Measurements from ENCODE around the gene PNMA8B. TPM values are rescaled to one million over a fixed set of nuclear protein-coding genes. Genes with fewer than 3 reads are reported as not detected.

The PNMA8B gene, protein sequence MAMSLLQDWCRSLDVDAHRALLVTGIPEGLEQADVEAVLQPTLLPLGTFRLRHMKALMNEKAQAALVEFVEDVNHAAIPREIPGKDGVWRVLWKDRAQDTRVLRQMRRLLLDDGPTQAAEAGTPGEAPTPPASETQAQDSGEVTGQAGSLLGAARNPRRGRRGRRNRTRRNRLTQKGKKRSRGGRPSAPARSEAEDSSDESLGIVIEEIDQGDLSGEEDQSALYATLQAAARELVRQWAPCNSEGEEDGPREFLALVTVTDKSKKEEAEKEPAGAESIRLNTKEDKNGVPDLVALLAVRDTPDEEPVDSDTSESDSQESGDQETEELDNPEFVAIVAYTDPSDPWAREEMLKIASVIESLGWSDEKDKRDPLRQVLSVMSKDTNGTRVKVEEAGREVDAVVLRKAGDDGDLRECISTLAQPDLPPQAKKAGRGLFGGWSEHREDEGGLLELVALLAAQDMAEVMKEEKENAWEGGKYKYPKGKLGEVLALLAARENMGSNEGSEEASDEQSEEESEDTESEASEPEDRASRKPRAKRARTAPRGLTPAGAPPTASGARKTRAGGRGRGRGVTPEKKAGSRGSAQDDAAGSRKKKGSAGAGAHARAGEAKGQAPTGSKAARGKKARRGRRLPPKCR
- total RNA-seq = 1 to 10 TPM in 1 of 5 donors, under 1 TPM in 4; 0.20 to 1.1 (median 0.44) TPM
- total RNA-seq (2013) = 0.20 TPM
- 0.06 to 2.7 (median 0.51) reads per million in 29 experiments for total RNA-seq

- 3% methylated on average over 29 of the region's 29 CpGs for WGBS (ENCODE audit: insufficient coverage)
- ChIA-PET CTCF (no interaction called here), POLR2A (no interaction called here)
- H3K36me3 ChIP-seq (ENCODE audit: control insufficient read depth in 2 of 2, extremely low read depth in 1 of 2, insufficient read depth in 1 of 2, low read length in 1 of 2) = no peaks in the 10 kb centered on the region
- H3K9me3 ChIP-seq = no peaks in the 10 kb centered on the region
- peaks cover 6 to 65% of the 10 kb centered on the region in 2 experiments for H3K27me3 ChIP-seq (replicated peaks in 1 of 2; ENCODE audit: control insufficient read depth in 2 of 2, extremely low read depth in 1 of 2, insufficient read depth in 2 of 2, low read length in 1 of 2)
- H3K27ac ChIP-seq (ENCODE audit: low read length) = no peak within 1 kb of the TSS
- H3K27ac Mint-ChIP-seq = peak within 1 kb of the TSS in 1 of 2 donors; percentile 31
- peaks cover 16 to 21% (median 21%) of the 10 kb centered on the region in 3 donors for H3K4me1 Mint-ChIP-seq
- DNase-seq = peak in 31 of 35 experiments; percentile 13 to 72 (median 40)
- H3K4me3 ChIP-seq (ENCODE audit: control insufficient read depth in 1 of 2, extremely low read depth in 1 of 2, low read length in 1 of 2) = peak within 1 kb of the TSS in 1 of 2 donors; percentile 26
- no peaks in the 10 kb centered on the region for H3K9me3 Mint-ChIP-seq
- ATAC-seq (replicated peaks in 1 of 4) = peak; percentile 27 to 71 (median 42)
- peaks cover 31 to 48% of the 10 kb centered on the region in 2 donors for H3K27me3 Mint-ChIP-seq
- peaks cover 5 to 39% of the 10 kb centered on the region in 2 experiments for H3K4me1 ChIP-seq (ENCODE audit: control insufficient read depth in 1 of 2, extremely low read depth in 1 of 2, insufficient read depth in 2 of 2, low read length in 2 of 2)
- no peaks in the 10 kb centered on the region for H3K36me3 Mint-ChIP-seq
- peak within 1 kb of the TSS; percentile 64 to 86 (median 79) for H3K4me3 Mint-ChIP-seq
Observed at GRCh38 chr19:46495786-46496099, at the start of gene PNMA8B. PNMA8B (minus strand) TSS chr19:46495867; CDS start chr19:46495465, 402 bp downstream.

- ChIA-PET CTCF (interaction anchor here in 1 of 2 donors (0.6 kb wide), 1 partner anchor 12 kb away, joined by 4 read pairs; no protein-coding TSS in a partner anchor), POLR2A (no interaction called here)
- 100% methylated on average over 2 of the region's 5 CpGs for WGBS (ENCODE audit: insufficient coverage)
- Histone ChIP-seq H3K9me3 (no peaks in the 10 kb centered on the region), H3K4me3 (ENCODE audit: control insufficient read depth in 1 of 2, extremely low read depth in 1 of 2, low read length in 1 of 2) (no peak overlapping the region), H3K27ac (ENCODE audit: low read length) (no peak overlapping the region), H3K36me3 (ENCODE audit: control insufficient read depth in 2 of 2, extremely low read depth in 1 of 2, insufficient read depth in 1 of 2, low read length in 1 of 2) (no peaks in the 10 kb centered on the region), H3K27me3 (replicated peaks in 1 of 2; ENCODE audit: control insufficient read depth in 2 of 2, extremely low read depth in 1 of 2, insufficient read depth in 2 of 2, low read length in 1 of 2) (peaks cover 0 to 6% of the 10 kb centered on the region in 2 experiments), H3K4me1 (ENCODE audit: control insufficient read depth in 1 of 2, extremely low read depth in 1 of 2, insufficient read depth in 2 of 2, low read length in 2 of 2) (peaks cover 0 to 5% of the 10 kb centered on the region in 2 experiments)
- Mint-ChIP-seq H3K36me3 (no peaks in the 10 kb centered on the region), H3K27me3 (no peaks in the 10 kb centered on the region), H3K4me1 (peaks cover 4 to 5% (median 4%) of the 10 kb centered on the region in 3 donors), H3K27ac (no peak overlapping the region), H3K4me3 (no peak overlapping the region), H3K9me3 (peaks cover 0 to 8% (median 0%) of the 10 kb centered on the region in 3 donors)
- no peak for DNase-seq
- no peak for ATAC-seq (replicated peaks in 1 of 4)
Observed at GRCh38 chr19:46544651-46545050, 49.0 kb upstream of the PNMA8B start.

DNA sequence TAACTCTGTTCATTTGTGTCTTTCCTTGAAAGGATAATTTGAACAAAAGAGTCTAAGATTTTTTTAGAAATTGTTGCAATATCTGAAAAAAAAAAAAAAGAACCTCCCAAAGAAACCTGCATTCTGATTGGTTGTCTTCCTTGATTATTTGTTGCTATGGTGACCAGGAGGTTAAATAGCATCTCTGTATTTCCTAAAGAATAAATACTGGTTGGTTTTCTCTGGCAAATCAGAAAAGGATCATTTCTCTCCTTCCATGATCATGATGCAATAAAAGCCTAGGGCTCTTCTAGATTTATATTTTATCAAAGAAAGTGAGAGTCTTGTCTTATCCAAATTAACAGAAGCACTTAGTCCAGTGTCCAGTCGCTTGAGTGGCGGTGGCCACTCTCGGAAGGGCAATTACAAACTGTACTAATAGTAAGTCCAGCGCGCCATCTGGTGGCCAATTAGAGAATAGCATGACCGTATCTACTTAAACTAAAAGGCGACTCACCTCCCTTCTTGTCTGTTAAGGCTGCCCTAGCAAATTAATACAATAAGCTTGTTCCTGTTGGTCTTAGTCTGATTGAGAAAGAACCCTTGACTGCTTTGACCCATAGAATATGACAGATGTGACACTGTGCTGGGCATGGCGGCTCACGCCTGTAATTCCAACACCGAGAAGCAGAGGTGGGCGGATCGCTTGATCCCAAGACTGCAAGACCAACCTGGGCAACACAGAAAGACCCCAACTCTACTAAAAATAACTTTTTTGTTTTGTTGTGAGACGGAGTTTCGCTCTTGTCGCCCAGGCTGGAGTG lies 47.0 kb upstream of the PNMA8B start:
- Histone ChIP-seq H3K4me1 (ENCODE audit: control insufficient read depth in 1 of 2, extremely low read depth in 1 of 2, insufficient read depth in 2 of 2, low read length in 2 of 2) (peaks cover 0 to 5% of the 10 kb centered on the region in 2 experiments), H3K27me3 (replicated peaks in 1 of 2; ENCODE audit: control insufficient read depth in 2 of 2, extremely low read depth in 1 of 2, insufficient read depth in 2 of 2, low read length in 1 of 2) (peaks cover 0 to 3% of the 10 kb centered on the region in 2 experiments), H3K27ac (ENCODE audit: low read length) (no peak overlapping the region), H3K9me3 (no peaks in the 10 kb centered on the region), H3K4me3 (ENCODE audit: control insufficient read depth in 1 of 2, extremely low read depth in 1 of 2, low read length in 1 of 2) (no peak overlapping the region), H3K36me3 (ENCODE audit: control insufficient read depth in 2 of 2, extremely low read depth in 1 of 2, insufficient read depth in 1 of 2, low read length in 1 of 2) (no peaks in the 10 kb centered on the region)
- Mint-ChIP-seq H3K9me3 (no peaks in the 10 kb centered on the region), H3K36me3 (no peaks in the 10 kb centered on the region), H3K27me3 (no peaks in the 10 kb centered on the region), H3K4me3 (no peak overlapping the region), H3K27ac (no peak overlapping the region), H3K4me1 (peaks cover 5 to 7% (median 5%) of the 10 kb centered on the region in 3 donors)
- DNase-seq = peak; percentile 38 to 88 (median 67)
- ChIA-PET POLR2A (interaction anchor here in 1 of 2 donors (0.7 kb wide), 1 partner anchor 13 kb away, joined by 4 read pairs; no protein-coding TSS in a partner anchor), CTCF (interaction anchor here (0.6 to 1.4 kb wide), 13 partner anchors 8 to 198 kb away, joined by 3 to 12 read pairs (median 3); partner anchors contain the start of gene DACT3 (in 1 of the 2))
- 16% methylated on average over 10 of the region's 15 CpGs for WGBS (ENCODE audit: insufficient coverage)
- peak in 3 of 4 experiments; percentile 57 to 68 (median 58) for ATAC-seq (replicated peaks in 1 of 4)

- Mint-ChIP-seq H3K4me1 (peaks cover 4 to 6% (median 5%) of the 10 kb centered on the region in 3 donors), H3K9me3 (no peaks in the 10 kb centered on the region), H3K27ac (no peak overlapping the region), H3K27me3 (peaks cover 0 to 3% of the 10 kb centered on the region in 2 donors), H3K4me3 (no peak overlapping the region), H3K36me3 (no peaks in the 10 kb centered on the region)
- Histone ChIP-seq H3K27ac (ENCODE audit: low read length) (no peak overlapping the region), H3K9me3 (no peaks in the 10 kb centered on the region), H3K36me3 (ENCODE audit: control insufficient read depth in 2 of 2, extremely low read depth in 1 of 2, insufficient read depth in 1 of 2, low read length in 1 of 2) (no peaks in the 10 kb centered on the region), H3K4me1 (ENCODE audit: control insufficient read depth in 1 of 2, extremely low read depth in 1 of 2, insufficient read depth in 2 of 2, low read length in 2 of 2) (no peaks in the 10 kb centered on the region), H3K4me3 (ENCODE audit: control insufficient read depth in 1 of 2, extremely low read depth in 1 of 2, low read length in 1 of 2) (no peak overlapping the region), H3K27me3 (replicated peaks in 1 of 2; ENCODE audit: control insufficient read depth in 2 of 2, extremely low read depth in 1 of 2, insufficient read depth in 2 of 2, low read length in 1 of 2) (peaks cover 0 to 11% of the 10 kb centered on the region in 2 experiments)
- peak in 30 of 35 experiments; percentile 8 to 80 (median 55) for DNase-seq
- ATAC-seq (replicated peaks in 1 of 4) = peak; percentile 72 to 83 (median 76)
- ChIA-PET CTCF (interaction anchor here (0.6 to 2.2 kb wide), 11 partner anchors 8 to 1985 kb away, joined by 3 to 8 read pairs (median 4); no protein-coding TSS in a partner anchor), POLR2A (no interaction called here)
- 60% methylated on average over 10 of the region's 19 CpGs for WGBS (ENCODE audit: insufficient coverage)
Observed at GRCh38 chr19:46537136-46538097, 41.8 kb upstream of the PNMA8B start.

- Mint-ChIP-seq H3K9me3 (no peaks in the 10 kb centered on the region), H3K36me3 (no peaks in the 10 kb centered on the region), H3K4me1 (peaks cover 4 to 6% (median 4%) of the 10 kb centered on the region in 3 donors), H3K27me3 (peaks cover 0 to 3% of the 10 kb centered on the region in 2 donors), H3K27ac (no peak overlapping the region), H3K4me3 (no peak overlapping the region)
- WGBS (ENCODE audit: insufficient coverage) = 100% methylated on average over 3 of the region's 7 CpGs
- Histone ChIP-seq H3K4me3 (ENCODE audit: control insufficient read depth in 1 of 2, extremely low read depth in 1 of 2, low read length in 1 of 2) (no peak overlapping the region), H3K9me3 (no peaks in the 10 kb centered on the region), H3K27ac (ENCODE audit: low read length) (no peak overlapping the region), H3K27me3 (replicated peaks in 1 of 2; ENCODE audit: control insufficient read depth in 2 of 2, extremely low read depth in 1 of 2, insufficient read depth in 2 of 2, low read length in 1 of 2) (peaks cover 0 to 18% of the 10 kb centered on the region in 2 experiments), H3K4me1 (ENCODE audit: control insufficient read depth in 1 of 2, extremely low read depth in 1 of 2, insufficient read depth in 2 of 2, low read length in 2 of 2) (no peaks in the 10 kb centered on the region), H3K36me3 (ENCODE audit: control insufficient read depth in 2 of 2, extremely low read depth in 1 of 2, insufficient read depth in 1 of 2, low read length in 1 of 2) (no peaks in the 10 kb centered on the region)
- ChIA-PET POLR2A (no interaction called here), CTCF (interaction anchor here (1.0 to 1.9 kb wide), 2 partner anchors 12 to 21 kb away, joined by 4 to 5 read pairs; no protein-coding TSS in a partner anchor)
- ATAC-seq (replicated peaks in 1 of 4) (no peak), DNase-seq (peak in 1 of 35 experiments; percentile 12)
Observed at GRCh38 chr19:46536391-46536790, 40.7 kb upstream of the PNMA8B start.
